Left ventricle myocardium inferior (tissue), 1 donor: ENCODE data around the gene TBC1D14. TPM values are rescaled to one million over a fixed set of nuclear protein-coding genes. Genes with fewer than 3 reads are reported as not detected.
A peak's percentile ranks its signal among the peaks of the same experiment; 100 is the strongest.

Experiments used
- DNase-seq: peaks from one replicate; pipeline ENCODE4 v3.0.0-alpha.2; 2020
- H3K27ac ChIP-seq: fragments of 200-600 bp; replicated peaks from 2 replicates; pipeline ENCODE4 v1.8.0; 2021
- H3K27me3 ChIP-seq: fragments of 200-600 bp; 2 replicates; pipeline ENCODE4 v1.8.0; 2021; ENCODE audit warnings: low read depth
- H3K36me3 ChIP-seq: fragments of 200-600 bp; 2 replicates; pipeline ENCODE4 v1.8.0; 2021
- H3K4me1 ChIP-seq: fragments of 200-600 bp; 2 replicates; pipeline ENCODE4 v1.8.0; 2021
- H3K4me3 ChIP-seq: fragments of 200-600 bp; 2 replicates; pipeline ENCODE4 v1.8.0; 2021; ENCODE audit warnings: mild to moderate bottlenecking, moderate library complexity
- H3K9me3 ChIP-seq: fragments of 200-600 bp; replicated peaks from 2 replicates; pipeline ENCODE4 v1.8.0; 2021
- intact Hi-C: fragments of 100-400 bp; cut with micrococcal nuclease; formaldehyde crosslinking; loops from one replicate; pipeline ENCODE4 v1.11.0; 2022
- total RNA-seq: library from RNA; stranded (reverse); fragmentation: NEBNext Ultra II Directional; extraction: Animal tissue kit (Norgen Biotek cat#: 25700); gene quantifications from one replicate; pipeline ENCODE4 v1.2.1, GENCODE V29; 2021
- TF ChIP-seq, protein P1 (sequence below): fragments of 200-600 bp; IDR thresholded peaks from 2 replicates; pipeline ENCODE4 v1.8.0; 2021; ENCODE audit warnings: antibody characterized with exemption, mild to moderate bottlenecking, borderline replicate concordance
- donor health status: DM: no; HTN: yes; CAD: no; lungs with severe emphysema.

Gene TBC1D14
- total RNA-seq, 1 donor from 2014 or later: 36.1 TPM

DNA sequence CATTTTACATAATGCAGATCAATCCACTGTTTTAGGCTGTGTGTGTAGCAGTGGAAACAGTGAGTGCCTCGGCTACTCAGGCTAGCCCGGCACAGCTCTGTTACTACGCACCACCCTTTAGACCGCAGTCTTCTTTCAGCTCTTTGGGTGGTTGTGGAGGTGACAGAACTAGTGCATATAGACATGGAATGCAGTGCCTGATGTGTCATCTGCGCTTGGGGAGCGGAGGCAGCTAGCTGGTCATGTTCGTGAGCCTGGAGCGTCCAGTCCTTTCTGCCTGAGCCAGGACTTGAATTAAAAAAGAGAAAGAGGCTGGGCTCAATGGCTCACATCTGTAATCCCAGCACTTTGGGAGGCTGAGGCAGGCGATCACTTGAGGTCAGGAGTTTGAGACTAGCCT is 4.8 kb downstream of the TBC1D14 start:
- intact Hi-C loops: no loop called here
- H3K9me3 ChIP-seq: no peaks in the 10 kb centered on the region
- TF ChIP-seq, protein P1, sequence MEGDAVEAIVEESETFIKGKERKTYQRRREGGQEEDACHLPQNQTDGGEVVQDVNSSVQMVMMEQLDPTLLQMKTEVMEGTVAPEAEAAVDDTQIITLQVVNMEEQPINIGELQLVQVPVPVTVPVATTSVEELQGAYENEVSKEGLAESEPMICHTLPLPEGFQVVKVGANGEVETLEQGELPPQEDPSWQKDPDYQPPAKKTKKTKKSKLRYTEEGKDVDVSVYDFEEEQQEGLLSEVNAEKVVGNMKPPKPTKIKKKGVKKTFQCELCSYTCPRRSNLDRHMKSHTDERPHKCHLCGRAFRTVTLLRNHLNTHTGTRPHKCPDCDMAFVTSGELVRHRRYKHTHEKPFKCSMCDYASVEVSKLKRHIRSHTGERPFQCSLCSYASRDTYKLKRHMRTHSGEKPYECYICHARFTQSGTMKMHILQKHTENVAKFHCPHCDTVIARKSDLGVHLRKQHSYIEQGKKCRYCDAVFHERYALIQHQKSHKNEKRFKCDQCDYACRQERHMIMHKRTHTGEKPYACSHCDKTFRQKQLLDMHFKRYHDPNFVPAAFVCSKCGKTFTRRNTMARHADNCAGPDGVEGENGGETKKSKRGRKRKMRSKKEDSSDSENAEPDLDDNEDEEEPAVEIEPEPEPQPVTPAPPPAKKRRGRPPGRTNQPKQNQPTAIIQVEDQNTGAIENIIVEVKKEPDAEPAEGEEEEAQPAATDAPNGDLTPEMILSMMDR: no peak

DNA sequence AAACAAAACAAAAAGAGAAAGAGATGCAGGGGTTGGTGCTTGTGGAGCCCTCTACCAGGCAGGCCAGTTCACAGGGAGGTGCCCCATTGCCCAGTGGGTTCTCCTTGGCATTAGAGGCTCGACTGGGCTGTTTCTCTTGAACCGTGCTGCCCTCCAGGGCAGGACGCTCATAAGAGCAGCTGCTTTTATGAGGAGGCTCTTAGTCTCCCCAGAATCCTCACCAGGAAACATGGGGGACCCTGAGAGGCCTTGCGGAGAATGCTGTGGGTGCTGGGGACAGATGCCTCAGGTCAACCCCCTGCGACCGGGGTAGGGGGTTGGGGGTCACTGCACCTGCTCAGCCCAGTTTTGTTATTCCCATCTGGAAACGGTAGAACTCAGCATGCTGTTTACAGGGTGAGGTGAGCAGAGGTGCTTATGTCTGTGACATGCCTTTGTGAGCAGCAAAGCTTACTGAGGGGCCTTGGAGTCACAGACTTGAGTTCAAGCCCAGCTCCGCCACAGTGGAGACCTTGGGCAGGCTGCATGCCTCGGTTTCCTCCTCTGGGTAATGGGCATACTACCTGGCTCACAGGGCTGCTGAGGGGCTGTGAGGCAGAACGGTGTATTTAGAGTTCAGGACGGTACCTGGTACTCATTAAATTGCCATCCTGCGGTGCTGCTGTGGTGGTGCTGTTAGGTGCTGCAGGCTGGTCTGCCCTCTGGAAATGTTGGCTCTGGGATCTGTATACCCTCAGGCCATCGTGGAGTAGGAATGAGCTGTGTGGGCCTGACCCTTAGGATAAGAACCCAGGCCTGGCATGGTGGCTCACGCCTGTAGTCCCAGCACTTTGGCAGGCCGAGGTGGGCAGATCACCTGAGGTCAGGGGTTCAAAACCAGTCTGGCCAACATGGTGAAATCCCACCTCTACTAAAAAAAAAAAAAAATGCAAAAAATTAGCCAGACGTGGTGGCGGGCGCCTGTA is 5.7 kb downstream of the TBC1D14 start:
- Histone ChIP-seq H3K36me3 (no peaks in the 10 kb centered on the region), H3K4me3 (no peak overlapping the region), H3K27ac (no peak overlapping the region), H3K27me3 (no peaks in the 10 kb centered on the region), H3K4me1 (peaks cover 70% of the 10 kb centered on the region), H3K9me3 (no peaks in the 10 kb centered on the region)
- TF ChIP-seq, protein P1: no peak
- intact Hi-C loops: no loop called here
- no peak for DNase-seq

More for the DNA sequence above, 4.8 kb downstream of the TBC1D14 start:
- no peak for DNase-seq
- Histone ChIP-seq H3K36me3 (no peaks in the 10 kb centered on the region), H3K27ac (no peak overlapping the region), H3K27me3 (no peaks in the 10 kb centered on the region), H3K4me1 (peaks cover 70% of the 10 kb centered on the region), H3K4me3 (no peak overlapping the region)

DNA sequence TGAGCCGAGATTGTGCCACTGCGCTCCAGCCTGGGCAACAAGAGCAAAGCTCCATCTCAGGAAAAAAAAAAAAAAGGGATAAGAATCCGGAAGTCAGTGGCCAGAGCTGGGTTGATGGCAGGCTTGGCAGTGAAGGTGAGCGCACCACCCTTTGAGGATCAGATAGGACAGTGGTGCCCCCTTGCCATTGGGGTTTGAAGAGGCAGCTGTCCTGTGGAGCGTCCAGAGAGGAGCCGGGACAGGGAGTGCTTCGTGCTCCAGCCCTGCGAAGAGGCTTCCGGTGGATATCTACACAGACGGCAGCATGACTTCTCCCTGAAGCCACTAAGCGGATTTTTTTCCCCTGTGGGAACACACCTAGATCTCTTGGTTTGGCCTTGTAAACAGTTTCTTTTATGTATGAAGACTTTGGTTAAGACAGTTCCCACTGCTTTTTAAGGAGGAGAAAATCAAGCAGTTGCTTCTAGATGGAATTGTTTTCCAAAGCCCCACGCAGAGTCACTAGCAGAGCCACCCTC is 6.5 kb downstream of the TBC1D14 start:
- Histone ChIP-seq H3K4me3 (no peak overlapping the region), H3K27ac (peak overlapping the region; percentile 40), H3K27me3 (no peaks in the 10 kb centered on the region), H3K9me3 (no peaks in the 10 kb centered on the region), H3K4me1 (peaks cover 67% of the 10 kb centered on the region), H3K36me3 (no peaks in the 10 kb centered on the region)
- intact Hi-C loops: no loop called here
- DNase-seq: no peak
- TF ChIP-seq, protein P1: no peak

DNA sequence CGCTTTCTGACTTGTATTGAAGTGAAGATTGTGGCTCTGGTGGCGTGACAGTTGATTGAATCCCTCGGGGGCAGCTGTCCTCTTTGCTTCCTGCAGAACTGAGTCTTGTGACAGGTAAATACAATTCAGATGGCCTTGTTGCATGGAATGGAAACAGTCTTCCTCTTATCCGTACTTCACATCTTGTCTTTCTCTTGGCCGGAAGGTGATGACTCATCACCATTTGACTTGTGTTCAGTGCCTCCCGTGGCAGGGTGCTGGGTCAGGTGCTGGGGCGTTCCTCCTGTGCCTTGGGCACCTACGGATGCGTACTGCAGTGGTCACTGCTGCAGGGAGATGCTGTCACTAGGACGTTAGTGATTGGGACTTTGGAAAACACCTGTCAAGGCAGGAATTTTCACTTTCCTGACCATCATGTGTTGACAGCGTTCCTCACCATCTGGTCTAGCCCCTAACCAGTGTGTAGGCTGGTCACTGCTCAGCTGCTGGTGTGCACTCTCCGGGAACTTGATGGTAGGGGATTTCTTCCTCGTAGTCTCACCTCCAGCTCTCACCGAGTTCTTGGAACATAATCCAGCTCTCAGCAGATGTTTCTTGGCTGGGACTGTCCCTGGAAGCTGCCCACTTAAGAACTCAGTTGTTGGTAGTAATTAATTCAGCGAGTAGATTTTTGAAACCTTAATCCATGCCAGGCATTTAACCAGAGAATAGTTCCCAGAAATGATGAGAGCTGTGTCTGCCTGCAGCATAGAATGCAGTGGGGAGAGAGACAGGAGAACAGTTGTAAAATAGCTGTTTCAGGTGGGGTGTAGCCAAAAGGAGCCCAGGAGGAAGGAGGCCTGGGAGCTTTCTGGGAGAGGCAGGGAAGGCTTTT is 7.2 kb downstream of the TBC1D14 start:
- TF ChIP-seq, protein P1: no peak
- H3K9me3 ChIP-seq: no peaks in the 10 kb centered on the region
- H3K27ac ChIP-seq: peak overlapping the region; percentile 40
- peaks cover 60% of the 10 kb centered on the region for H3K4me1 ChIP-seq
- no peak overlapping the region for H3K4me3 ChIP-seq
- DNase-seq: no peak
- intact Hi-C loops: no loop called here
- H3K36me3 ChIP-seq: no peaks in the 10 kb centered on the region
- no peaks in the 10 kb centered on the region for H3K27me3 ChIP-seq
